H9 (cell line): ENCODE measurements around the gene GPR161. TPM values are rescaled to one million over a fixed set of nuclear protein-coding genes. Genes with fewer than 3 reads are reported as not detected.

Experiments
- DNase-seq: peaks from one replicate; pipeline ENCODE4 v3.0.0-alpha.2; 2017
- H2AFZ ChIP-seq: one replicate; pipeline ENCODE4 v1.6.1; 2013; ENCODE audit warnings: mild to moderate bottlenecking, low read length, control low read depth, moderate library complexity
- H2AK5ac ChIP-seq: 2 replicates; pipeline ENCODE4 v1.6.1; 2013; ENCODE audit warnings: low read length, control low read depth, mixed read lengths; ENCODE audit not compliant: insufficient read length
- H2BK120ac ChIP-seq: one replicate; pipeline ENCODE4 v1.6.1; 2013; ENCODE audit warnings: low read depth, mild to moderate bottlenecking, low read length, control low read depth, inconsistent platforms; ENCODE audit not compliant: poor library complexity, severe bottlenecking
- H2BK12ac ChIP-seq: 2 replicates; pipeline ENCODE4 v1.6.1; 2013; ENCODE audit warnings: low read length, control low read depth, mixed read lengths, low read depth; ENCODE audit not compliant: insufficient read length
- H2BK15ac ChIP-seq: 2 replicates; pipeline ENCODE4 v1.6.1; 2013; ENCODE audit warnings: low read depth, low read length, control low read depth
- H2BK20ac ChIP-seq: one replicate; pipeline ENCODE4 v1.6.1; 2013; ENCODE audit warnings: low read depth, mild to moderate bottlenecking, low read length, control low read depth, inconsistent platforms; ENCODE audit not compliant: poor library complexity, severe bottlenecking
- H2BK5ac ChIP-seq: 2 replicates; pipeline ENCODE4 v1.6.1; 2013; ENCODE audit warnings: low read length, control low read depth, mixed read lengths; ENCODE audit not compliant: insufficient read length
- H3K14ac ChIP-seq: 2 replicates; pipeline ENCODE4 v1.6.1; 2013; ENCODE audit warnings: low read length, control low read depth; ENCODE audit not compliant: insufficient read depth
- H3K18ac ChIP-seq: 2 replicates; pipeline ENCODE4 v1.6.1; 2013; ENCODE audit warnings: low read depth, mild to moderate bottlenecking, mixed read lengths, low read length, control low read depth; ENCODE audit not compliant: insufficient read length
- H3K23ac ChIP-seq: 2 replicates; pipeline ENCODE4 v1.6.1; 2013; ENCODE audit warnings: low read length, control low read depth, mixed read lengths, low read depth; ENCODE audit not compliant: insufficient read length
- H3K23me2 ChIP-seq: 2 replicates; pipeline ENCODE4 v1.6.1; 2013; ENCODE audit warnings: low read depth, mild to moderate bottlenecking, mixed read lengths, low read length, control low read depth; ENCODE audit not compliant: insufficient read length, poor library complexity, severe bottlenecking
- H3K27ac ChIP-seq: 2 replicates; pipeline ENCODE4 v1.5.1; 2013; ENCODE audit warnings: low read length, control low read depth, mixed read lengths, low read depth; ENCODE audit not compliant: insufficient read length
- H3K27me3 ChIP-seq: 2 replicates; pipeline ENCODE4 v1.6.1; 2013; ENCODE audit warnings: low read length, control low read depth, inconsistent platforms; ENCODE audit not compliant: insufficient read depth
- H3K4ac ChIP-seq: 2 replicates; pipeline ENCODE4 v1.6.1; 2013; ENCODE audit warnings: low read depth, mild to moderate bottlenecking, control low read depth, inconsistent platforms, low read length, moderate library complexity
- H3K4me1 ChIP-seq: 2 replicates; pipeline ENCODE4 v1.6.1; 2013; ENCODE audit warnings: low read length, control low read depth, inconsistent platforms; ENCODE audit not compliant: insufficient read depth
- H3K4me2 ChIP-seq: 2 replicates; pipeline ENCODE4 v1.6.1; 2013; ENCODE audit warnings: low read length, control low read depth, mixed read lengths; ENCODE audit not compliant: insufficient read length, insufficient read depth
- H3K56ac ChIP-seq: 2 replicates; pipeline ENCODE4 v1.6.1; 2013; ENCODE audit warnings: low read depth, mild to moderate bottlenecking, mixed read lengths, low read length, control low read depth; ENCODE audit not compliant: insufficient read length
- H3K79me1 ChIP-seq: 2 replicates; pipeline ENCODE4 v1.6.1; 2013; ENCODE audit warnings: low read depth, mild to moderate bottlenecking, moderate library complexity, low read length, control low read depth, inconsistent platforms; ENCODE audit not compliant: insufficient read depth, poor library complexity, severe bottlenecking
- H3K79me2 ChIP-seq: 2 replicates; pipeline ENCODE4 v1.6.1; 2013; ENCODE audit warnings: low read length, control low read depth, inconsistent platforms; ENCODE audit not compliant: insufficient read depth
- H3K9ac ChIP-seq: 2 replicates; pipeline ENCODE4 v1.6.1; 2013; ENCODE audit warnings: low read length, control low read depth, mixed read lengths; ENCODE audit not compliant: insufficient read length; ENCODE audit errors: extremely low read depth
- H3K9me3 ChIP-seq: one replicate; pipeline ENCODE4 v1.6.1; 2013; ENCODE audit warnings: low read depth, low read length, inconsistent platforms; ENCODE audit not compliant: control insufficient read depth
- H3T11ph ChIP-seq: one replicate; pipeline ENCODE4 v1.6.1; 2013; ENCODE audit warnings: mild to moderate bottlenecking, low read length, control low read depth, inconsistent platforms
- H4K20me1 ChIP-seq: one replicate; pipeline ENCODE4 v1.6.1; 2013; ENCODE audit not compliant: control insufficient read depth, insufficient read length, insufficient read depth
- H4K5ac ChIP-seq: 2 replicates; pipeline ENCODE4 v1.6.1; 2013; ENCODE audit warnings: low read depth, mild to moderate bottlenecking, mixed read lengths, low read length, control low read depth; ENCODE audit not compliant: insufficient read length
- H4K8ac ChIP-seq: replicated peaks from 2 replicates; pipeline ENCODE4 v1.6.1; 2013; ENCODE audit warnings: low read length, control low read depth, mixed read lengths, low read depth; ENCODE audit not compliant: insufficient read length
- H4K91ac ChIP-seq: 2 replicates; pipeline ENCODE4 v1.6.1; 2013; ENCODE audit warnings: low read depth, mild to moderate bottlenecking, moderate library complexity, mixed read lengths, low read length, control low read depth; ENCODE audit not compliant: insufficient read length
- H3K27ac Mint-ChIP-seq, 3 experiments: 2 replicates in 2 of 3; 3 replicates in 1 of 3; pipeline ENCODE4 v1.8.0; 2020 to 2021; ENCODE audit warnings: mixed read lengths in 3 of 3, mild to moderate bottlenecking in 1 of 3, moderate library complexity in 1 of 3
- H3K27me3 Mint-ChIP-seq: 2 replicates; pipeline ENCODE4 v1.8.0; 2021; ENCODE audit warnings: low read depth, mild to moderate bottlenecking, moderate library complexity, mixed read lengths
- H3K36me3 Mint-ChIP-seq, 3 experiments: 2 replicates in 2 of 3; 3 replicates in 1 of 3; pipeline ENCODE4 v1.8.0; 2020 to 2021; ENCODE audit warnings: low read depth in 3 of 3, mixed read lengths in 3 of 3; ENCODE audit not compliant: insufficient read depth in 1 of 3
- H3K4me1 Mint-ChIP-seq, 2 experiments: 2 replicates each; pipeline ENCODE4 v1.8.0; 2020; ENCODE audit warnings: mixed read lengths in 2 of 2
- H3K4me3 Mint-ChIP-seq, 2 experiments: 2 replicates in 1 of 2; 3 replicates in 1 of 2; pipeline ENCODE4 v1.8.0; 2020 to 2021; ENCODE audit warnings: mild to moderate bottlenecking in 2 of 2, mixed read lengths in 2 of 2, moderate library complexity in 1 of 2
- H3K9me3 Mint-ChIP-seq, 2 experiments: 2 replicates in 1 of 2; 3 replicates in 1 of 2; pipeline ENCODE4 v1.8.0; 2020; ENCODE audit warnings: mild to moderate bottlenecking in 2 of 2, mixed read lengths in 2 of 2, moderate library complexity in 1 of 2
- WGBS: extraction: QIAGEN DNeasy Blood & Tissue Kit; methylation state at CpG from one replicate; pipeline ENCODE4 v1.1.7; 2013; ENCODE audit warnings: missing lambda C conversion rate, low lambda C conversion rate, mixed read lengths; ENCODE audit not compliant: insufficient read length; ENCODE audit errors: extremely low coverage; 5-methylcytosine and 5-hydroxymethylcytosine counted together
- total RNA-seq: library from RNA; stranded (reverse); gene quantifications from 2 replicates; pipeline ENCODE4 v1.2.1, GENCODE V29; 2021
- TF ChIP-seq, protein P1 (sequence below): fragments of 200-600 bp; sonication (generic); conservative IDR thresholded peaks from 3 replicates; pipeline ENCODE4 v1.8.0; 2021; ENCODE audit warnings: antibody characterized with exemption, mild to moderate bottlenecking

The GPR161 gene
- total RNA-seq, 1 experiment from 2014 or later: 10.6 TPM

DNA sequence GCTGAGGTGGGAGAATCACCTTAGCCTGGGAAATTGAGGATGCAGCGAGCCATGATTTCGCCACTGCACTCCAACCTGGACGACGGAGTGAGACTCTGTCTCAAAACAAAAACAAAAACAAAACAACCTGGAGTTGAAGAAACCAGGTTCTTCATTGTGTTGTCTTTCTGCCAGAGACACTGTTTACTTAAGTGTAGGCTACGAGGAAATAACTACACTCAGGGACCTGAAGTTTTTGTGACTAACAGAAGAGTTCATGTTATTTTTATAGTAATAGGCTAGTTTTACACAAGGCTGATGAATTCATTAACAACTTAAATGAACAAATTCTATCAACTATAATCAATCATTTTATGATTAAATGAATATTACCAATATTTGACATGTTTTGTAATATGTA, 101.4 kb downstream of the GPR161 start:
- Histone ChIP-seq H3K56ac (no peak overlapping the region), H3K27me3 (no peaks in the 10 kb centered on the region), H4K20me1 (no peaks in the 10 kb centered on the region), H2BK120ac (no peak overlapping the region), H3T11ph (no peak overlapping the region), H4K5ac (no peak overlapping the region), H3K4me2 (no peak overlapping the region), H3K18ac (no peak overlapping the region), H3K14ac (no peak overlapping the region), H3K27ac (no peak overlapping the region), H3K23ac (no peak overlapping the region), H2BK5ac (no peak overlapping the region), H2AK5ac (no peak overlapping the region), H4K8ac (no peak overlapping the region), H3K9me3 (no peaks in the 10 kb centered on the region), H3K79me2 (no peaks in the 10 kb centered on the region), H3K23me2 (no peaks in the 10 kb centered on the region), H4K91ac (no peak overlapping the region), H2AFZ (no peak overlapping the region), H2BK20ac (no peak overlapping the region), H3K9ac (no peak overlapping the region), H2BK15ac (no peak overlapping the region), H3K4me1 (no peaks in the 10 kb centered on the region), H3K4ac (no peak overlapping the region), H2BK12ac (no peak overlapping the region), H3K79me1 (no peaks in the 10 kb centered on the region)
- DNase-seq: no peak
- TF ChIP-seq, protein P1, sequence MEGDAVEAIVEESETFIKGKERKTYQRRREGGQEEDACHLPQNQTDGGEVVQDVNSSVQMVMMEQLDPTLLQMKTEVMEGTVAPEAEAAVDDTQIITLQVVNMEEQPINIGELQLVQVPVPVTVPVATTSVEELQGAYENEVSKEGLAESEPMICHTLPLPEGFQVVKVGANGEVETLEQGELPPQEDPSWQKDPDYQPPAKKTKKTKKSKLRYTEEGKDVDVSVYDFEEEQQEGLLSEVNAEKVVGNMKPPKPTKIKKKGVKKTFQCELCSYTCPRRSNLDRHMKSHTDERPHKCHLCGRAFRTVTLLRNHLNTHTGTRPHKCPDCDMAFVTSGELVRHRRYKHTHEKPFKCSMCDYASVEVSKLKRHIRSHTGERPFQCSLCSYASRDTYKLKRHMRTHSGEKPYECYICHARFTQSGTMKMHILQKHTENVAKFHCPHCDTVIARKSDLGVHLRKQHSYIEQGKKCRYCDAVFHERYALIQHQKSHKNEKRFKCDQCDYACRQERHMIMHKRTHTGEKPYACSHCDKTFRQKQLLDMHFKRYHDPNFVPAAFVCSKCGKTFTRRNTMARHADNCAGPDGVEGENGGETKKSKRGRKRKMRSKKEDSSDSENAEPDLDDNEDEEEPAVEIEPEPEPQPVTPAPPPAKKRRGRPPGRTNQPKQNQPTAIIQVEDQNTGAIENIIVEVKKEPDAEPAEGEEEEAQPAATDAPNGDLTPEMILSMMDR: no peak
- Mint-ChIP-seq H3K4me3 (no peak overlapping the region), H3K36me3 (peaks cover 0 to 12% (median 5%) of the 10 kb centered on the region in 3 experiments; a peak in 4 of 7 replicates), H3K9me3 (no peaks in the 10 kb centered on the region), H3K4me1 (0 out of 4 replicates have a peak, but pooled peaks cover 3% of the 10 kb centered on the region in 2 experiments), H3K27me3 (no peaks in the 10 kb centered on the region), H3K27ac (no peak overlapping the region)
- no CpG with 5 or more reads among the region's 5 CpGs for WGBS
